ENCODE measurements around the gene CAMSAP1. TPM values are rescaled to one million over a fixed set of nuclear protein-coding genes. Genes with fewer than 3 reads are reported as not detected.
A peak's percentile ranks its signal among the peaks of the same experiment; 100 is the strongest.

The CAMSAP1 gene, protein sequence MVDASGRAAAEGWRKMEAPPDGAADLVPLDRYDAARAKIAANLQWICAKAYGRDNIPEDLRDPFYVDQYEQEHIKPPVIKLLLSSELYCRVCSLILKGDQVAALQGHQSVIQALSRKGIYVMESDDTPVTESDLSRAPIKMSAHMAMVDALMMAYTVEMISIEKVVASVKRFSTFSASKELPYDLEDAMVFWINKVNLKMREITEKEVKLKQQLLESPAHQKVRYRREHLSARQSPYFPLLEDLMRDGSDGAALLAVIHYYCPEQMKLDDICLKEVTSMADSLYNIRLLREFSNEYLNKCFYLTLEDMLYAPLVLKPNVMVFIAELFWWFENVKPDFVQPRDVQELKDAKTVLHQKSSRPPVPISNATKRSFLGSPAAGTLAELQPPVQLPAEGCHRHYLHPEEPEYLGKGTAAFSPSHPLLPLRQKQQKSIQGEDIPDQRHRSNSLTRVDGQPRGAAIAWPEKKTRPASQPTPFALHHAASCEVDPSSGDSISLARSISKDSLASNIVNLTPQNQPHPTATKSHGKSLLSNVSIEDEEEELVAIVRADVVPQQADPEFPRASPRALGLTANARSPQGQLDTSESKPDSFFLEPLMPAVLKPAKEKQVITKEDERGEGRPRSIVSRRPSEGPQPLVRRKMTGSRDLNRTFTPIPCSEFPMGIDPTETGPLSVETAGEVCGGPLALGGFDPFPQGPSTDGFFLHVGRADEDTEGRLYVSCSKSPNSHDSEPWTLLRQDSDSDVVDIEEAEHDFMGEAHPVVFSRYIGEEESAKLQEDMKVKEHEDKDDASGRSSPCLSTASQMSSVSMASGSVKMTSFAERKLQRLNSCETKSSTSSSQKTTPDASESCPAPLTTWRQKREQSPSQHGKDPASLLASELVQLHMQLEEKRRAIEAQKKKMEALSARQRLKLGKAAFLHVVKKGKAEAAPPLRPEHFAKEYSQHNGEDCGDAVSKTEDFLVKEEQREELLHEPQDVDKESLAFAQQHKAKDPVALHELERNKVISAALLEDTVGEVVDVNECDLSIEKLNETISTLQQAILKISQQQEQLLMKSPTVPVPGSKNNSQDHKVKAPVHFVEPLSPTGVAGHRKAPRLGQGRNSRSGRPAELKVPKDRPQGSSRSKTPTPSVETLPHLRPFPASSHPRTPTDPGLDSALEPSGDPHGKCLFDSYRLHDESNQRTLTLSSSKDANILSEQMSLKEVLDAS (N-terminal part only)
- 150 TPM for total RNA-seq (ENCODE audit: unreplicated experiment)
- long read RNA-seq, partial matches to known transcripts, result 1 of 7 reads
- long read RNA-seq, other reads (novel, unspliced or antisense), result 6 of 7 reads

DNA sequence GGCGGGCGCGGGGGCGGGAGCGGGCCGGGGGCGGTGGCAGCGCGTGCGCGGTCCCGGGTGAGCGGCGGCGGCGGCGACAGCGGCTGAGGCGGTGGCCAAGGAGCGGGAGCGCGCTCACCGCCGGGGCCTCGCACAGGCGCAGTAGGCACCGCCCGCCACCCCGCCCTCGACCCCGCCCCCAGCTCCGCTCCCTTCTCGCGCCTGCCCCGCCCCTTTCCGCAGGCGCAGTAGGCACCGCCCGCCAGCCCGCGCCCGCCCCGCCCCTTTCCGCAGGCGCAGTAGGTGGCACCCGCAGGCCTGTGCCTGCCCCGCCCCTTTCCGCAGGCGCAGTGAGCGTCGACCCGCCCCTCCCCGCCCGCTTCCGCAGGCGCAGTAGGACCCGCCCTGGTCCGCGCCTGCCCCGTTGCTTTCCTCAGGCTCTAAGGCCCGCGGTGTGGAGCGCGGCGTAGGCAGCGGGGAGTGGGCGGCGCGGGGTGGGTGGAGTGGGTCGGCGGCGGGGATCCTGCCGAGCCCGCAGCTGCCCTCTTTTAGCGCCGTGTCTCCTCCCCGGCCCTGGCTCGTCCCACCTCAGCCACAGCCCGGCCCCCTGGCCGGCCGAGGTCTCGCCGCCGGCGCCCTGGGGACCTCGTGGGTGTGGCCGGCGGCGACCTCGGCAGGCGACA is at the start of gene CAMSAP1:
Gene CAMSAP1, minus strand, starts transcription at position 116 of the 662 bp plus-strand sequence. CDS start 387 bp downstream, outside the sequence.
- Mint-ChIP-seq H3K9me3 (ENCODE audit: unreplicated experiment) (peaks cover 26% of the 10 kb centered on the region), H3K27me3 (ENCODE audit: unreplicated experiment) (peaks cover 12% of the 10 kb centered on the region), H3K4me3 (ENCODE audit: unreplicated experiment) (peak within 1 kb of the TSS; percentile 92), H3K4me1 (ENCODE audit: low read depth, unreplicated experiment) (peaks cover 32% of the 10 kb centered on the region), H3K36me3 (ENCODE audit: unreplicated experiment) (peaks cover 31% of the 10 kb centered on the region), H3K27ac (ENCODE audit: unreplicated experiment) (peak within 1 kb of the TSS; percentile 96)
- TF ChIP-seq, protein P1, sequence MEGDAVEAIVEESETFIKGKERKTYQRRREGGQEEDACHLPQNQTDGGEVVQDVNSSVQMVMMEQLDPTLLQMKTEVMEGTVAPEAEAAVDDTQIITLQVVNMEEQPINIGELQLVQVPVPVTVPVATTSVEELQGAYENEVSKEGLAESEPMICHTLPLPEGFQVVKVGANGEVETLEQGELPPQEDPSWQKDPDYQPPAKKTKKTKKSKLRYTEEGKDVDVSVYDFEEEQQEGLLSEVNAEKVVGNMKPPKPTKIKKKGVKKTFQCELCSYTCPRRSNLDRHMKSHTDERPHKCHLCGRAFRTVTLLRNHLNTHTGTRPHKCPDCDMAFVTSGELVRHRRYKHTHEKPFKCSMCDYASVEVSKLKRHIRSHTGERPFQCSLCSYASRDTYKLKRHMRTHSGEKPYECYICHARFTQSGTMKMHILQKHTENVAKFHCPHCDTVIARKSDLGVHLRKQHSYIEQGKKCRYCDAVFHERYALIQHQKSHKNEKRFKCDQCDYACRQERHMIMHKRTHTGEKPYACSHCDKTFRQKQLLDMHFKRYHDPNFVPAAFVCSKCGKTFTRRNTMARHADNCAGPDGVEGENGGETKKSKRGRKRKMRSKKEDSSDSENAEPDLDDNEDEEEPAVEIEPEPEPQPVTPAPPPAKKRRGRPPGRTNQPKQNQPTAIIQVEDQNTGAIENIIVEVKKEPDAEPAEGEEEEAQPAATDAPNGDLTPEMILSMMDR (IDR thresholded peaks at IDR 0.05; ENCODE audit: partially characterized antibody, unreplicated experiment), result no peak
- peak; percentile 97 for DNase-seq

DNA sequence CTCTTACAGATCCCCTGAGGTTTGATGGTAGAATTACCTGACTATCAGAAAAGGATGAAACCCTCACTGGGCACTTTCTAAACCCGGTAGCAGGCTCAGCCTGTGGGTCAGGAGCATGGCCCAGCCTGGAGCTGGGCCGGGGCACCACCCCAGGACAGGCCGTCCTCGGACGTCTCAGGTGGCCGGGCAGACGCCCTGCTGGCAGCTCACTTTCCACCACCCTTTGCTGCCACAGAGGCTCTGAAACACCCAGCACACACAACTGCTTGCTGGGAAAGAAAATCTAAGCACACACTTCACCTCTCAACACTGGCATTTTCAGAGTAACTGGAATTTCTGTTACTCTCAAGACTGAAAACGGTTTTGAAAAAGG is 49.4 kb upstream of the CAMSAP1 start:
- Mint-ChIP-seq H3K4me1 (ENCODE audit: low read depth, unreplicated experiment) (peaks cover 22% of the 10 kb centered on the region), H3K36me3 (ENCODE audit: unreplicated experiment) (no peaks in the 10 kb centered on the region), H3K9me3 (ENCODE audit: unreplicated experiment) (no peaks in the 10 kb centered on the region), H3K4me3 (ENCODE audit: unreplicated experiment) (no peak overlapping the region), H3K27me3 (ENCODE audit: unreplicated experiment) (no peaks in the 10 kb centered on the region), H3K27ac (ENCODE audit: unreplicated experiment) (no peak overlapping the region)
- DNase-seq, result no peak
- TF ChIP-seq, protein P1 (IDR thresholded peaks at IDR 0.05; ENCODE audit: partially characterized antibody, unreplicated experiment), result no peak

DNA sequence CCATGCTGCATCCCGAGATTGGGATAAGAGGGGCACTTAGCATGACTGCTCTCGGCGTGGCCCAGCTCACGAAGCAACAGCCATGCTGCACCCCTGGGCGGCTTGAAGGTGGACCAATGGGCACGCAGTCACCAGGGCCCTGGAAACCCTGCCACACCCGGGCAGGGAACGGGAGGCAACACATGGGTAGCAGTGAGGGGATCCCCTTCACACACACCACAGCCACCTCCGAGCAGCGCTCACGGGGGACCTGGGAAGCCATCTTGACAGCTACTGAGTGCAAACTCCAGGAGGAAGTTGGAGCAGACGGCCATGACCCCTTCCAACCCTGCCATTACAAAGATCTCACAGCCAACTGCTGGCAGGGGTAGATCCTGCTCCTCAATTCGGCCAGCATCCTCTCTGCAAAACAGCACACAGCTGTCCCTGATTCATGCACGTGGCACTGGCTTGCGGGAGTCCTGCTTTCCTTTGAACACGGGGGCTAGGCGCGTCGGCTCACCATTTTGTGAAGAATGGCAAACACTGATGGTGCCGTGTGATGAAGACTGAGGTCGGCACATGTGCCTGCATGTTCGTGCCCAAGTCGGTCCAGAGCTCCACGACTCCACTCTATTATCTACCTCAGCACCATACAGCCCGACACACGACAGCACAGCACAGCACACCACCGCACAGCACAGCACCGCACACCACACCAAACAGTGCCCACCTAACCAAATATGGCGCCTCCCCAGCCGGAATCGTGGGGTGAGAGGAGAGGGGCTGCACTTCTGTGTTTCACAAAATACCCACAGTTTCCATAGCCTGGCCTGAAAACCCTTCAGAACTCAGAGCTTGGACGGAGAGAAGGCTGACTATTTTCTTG is 48.8 kb upstream of the CAMSAP1 start:
- TF ChIP-seq, protein P1 (IDR thresholded peaks at IDR 0.05; ENCODE audit: partially characterized antibody, unreplicated experiment), result no peak
- H3K4me1 Mint-ChIP-seq (ENCODE audit: low read depth, unreplicated experiment), result peaks cover 20% of the 10 kb centered on the region
- no peaks in the 10 kb centered on the region for H3K9me3 Mint-ChIP-seq (ENCODE audit: unreplicated experiment)
- H3K4me3 Mint-ChIP-seq (ENCODE audit: unreplicated experiment), result no peak overlapping the region
- DNase-seq, result no peak
- H3K27ac Mint-ChIP-seq (ENCODE audit: unreplicated experiment), result no peak overlapping the region
- no peaks in the 10 kb centered on the region for H3K27me3 Mint-ChIP-seq (ENCODE audit: unreplicated experiment)
- no peaks in the 10 kb centered on the region for H3K36me3 Mint-ChIP-seq (ENCODE audit: unreplicated experiment)

DNA sequence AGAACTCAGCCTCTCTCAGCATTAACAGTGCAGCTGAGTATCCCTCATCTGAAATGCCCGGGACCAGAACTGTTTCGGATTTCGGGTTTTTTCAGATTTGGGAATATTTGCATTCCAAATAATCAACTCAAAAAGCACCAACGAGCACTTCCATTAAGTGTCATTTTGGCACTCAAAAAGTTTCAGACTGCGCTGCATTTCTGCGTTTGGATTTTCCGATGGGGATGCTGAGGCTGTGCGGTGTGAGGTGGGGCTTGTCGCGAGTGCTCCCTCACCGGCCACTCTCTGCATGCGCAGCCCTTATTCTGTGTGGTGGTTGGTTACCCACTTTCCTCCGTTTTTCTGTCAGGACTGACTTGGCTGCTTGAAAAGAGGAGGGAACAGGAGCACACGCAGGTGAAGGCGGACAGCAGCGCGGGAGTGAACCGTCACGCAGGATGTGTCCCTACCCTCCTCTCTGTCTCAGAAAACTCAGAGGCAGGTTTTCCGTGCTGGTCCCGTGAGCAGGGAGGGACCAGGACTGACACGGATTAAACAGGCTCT is 45.4 kb upstream of the CAMSAP1 start:
- no peak overlapping the region for H3K27ac Mint-ChIP-seq (ENCODE audit: unreplicated experiment)
- TF ChIP-seq, protein P1 (IDR thresholded peaks at IDR 0.05; ENCODE audit: partially characterized antibody, unreplicated experiment), result no peak
- H3K36me3 Mint-ChIP-seq (ENCODE audit: unreplicated experiment), result peaks cover 4% of the 10 kb centered on the region
- H3K4me1 Mint-ChIP-seq (ENCODE audit: low read depth, unreplicated experiment), result peaks cover 37% of the 10 kb centered on the region
- DNase-seq, result no peak
- peaks cover 3% of the 10 kb centered on the region for H3K9me3 Mint-ChIP-seq (ENCODE audit: unreplicated experiment)
- no peak overlapping the region for H3K4me3 Mint-ChIP-seq (ENCODE audit: unreplicated experiment)
- H3K27me3 Mint-ChIP-seq (ENCODE audit: unreplicated experiment), result no peaks in the 10 kb centered on the region

Data from glutamatergic neuron (in vitro differentiated cells).